ENCODE data around the gene FAM219B. TPM values are rescaled to one million over a fixed set of nuclear protein-coding genes. Genes with fewer than 3 reads are reported as not detected.

Gene FAM219B
- total and polyA plus RNA-seq, 2 of the 8 experiments (the other 6 are each of a cell fraction or from before 2014, with no cell fraction given): 57.1 to 66.6 TPM

- peaks cover 16 to 68% (median 50%) of the 10 kb centered on the region in 4 experiments; a peak in 7 of 8 replicates for H3K36me3 ChIP-seq (ENCODE audit: control insufficient read depth in 2 of 4, insufficient read depth in 4 of 4, low read length in 3 of 4)
- H3K9me3 ChIP-seq (ENCODE audit: insufficient read depth in 2 of 2, low read depth in 1 of 2, low read length in 1 of 2): no peaks in the 10 kb centered on the region
- no peak overlapping the region for H3K4me2 ChIP-seq (ENCODE audit: insufficient read depth in 1 of 2, low read depth in 2 of 2, low read length in 2 of 2)
- peaks cover 0 to 11% of the 10 kb centered on the region in 2 experiments; a peak in 2 of 4 replicates for H3K79me2 ChIP-seq (ENCODE audit: control insufficient read depth in 1 of 2, insufficient read depth in 2 of 2, low read length in 2 of 2)
- DNase-seq (ENCODE audit: low read depth in 1 of 2, low spot score in 2 of 2) (no peak), FAIRE-seq (no peak)
- H3K4me1 ChIP-seq (replicated peaks in 1 of 4; ENCODE audit: control insufficient read depth in 3 of 4, insufficient read depth in 4 of 4, low read length in 3 of 4): no peaks in the 10 kb centered on the region
- POLR2A ChIA-PET (ENCODE audit: partially characterized antibody): interaction anchor here (0.7 to 2.2 kb wide), 2 partner anchors 10 to 31 kb away, joined by 3 to 6 read pairs; no protein-coding TSS in a partner anchor
- TF ChIP-seq POLR2AphosphoS5 (IDR thresholded peaks at IDR 0.05; ENCODE audit: low read depth, low read length) (no peak), GABPA (IDR thresholded peaks at IDR 0.05; ENCODE audit: borderline replicate concordance, insufficient read depth, low read length) (no peak)
- H2BK15ac ChIP-seq (ENCODE audit: low read length): no peak overlapping the region
- no peak overlapping the region for H3K14ac ChIP-seq (ENCODE audit: insufficient read length)
- no peak overlapping the region for H3K18ac ChIP-seq (ENCODE audit: extremely low read depth, low read length)
- H2BK5ac ChIP-seq (ENCODE audit: low read depth, low read length): no peak overlapping the region
- no peak overlapping the region for H3K56ac ChIP-seq (replicated peaks; ENCODE audit: insufficient read length, low read depth, low read length)
- H3K23ac ChIP-seq (ENCODE audit: insufficient read length): no peak overlapping the region
- H3K79me1 ChIP-seq (ENCODE audit: low read depth, low read length): no peaks in the 10 kb centered on the region
- no peaks in the 10 kb centered on the region for H3K23me2 ChIP-seq (ENCODE audit: low read depth, low read length)
- no peak overlapping the region for H3K27ac ChIP-seq (ENCODE audit: low read depth, low read length)
- no peaks in the 10 kb centered on the region for H3K27me3 ChIP-seq (replicated peaks in 1 of 4; ENCODE audit: control insufficient read depth in 3 of 4, extremely low read depth in 1 of 4, insufficient read depth in 3 of 4, low read length in 3 of 4)
- H4K8ac ChIP-seq (ENCODE audit: extremely low read depth, insufficient read depth, low read length): no peak overlapping the region
- CTCF ChIA-PET (ENCODE audit: partially characterized antibody): interaction anchor here (1.0 to 2.2 kb wide), 3 partner anchors 10 to 64 kb away, joined by 3 to 9 read pairs (median 7); no protein-coding TSS in a partner anchor
- no peak overlapping the region for H2BK12ac ChIP-seq (ENCODE audit: low read depth, low read length)
- no peak overlapping the region for H4K5ac ChIP-seq (ENCODE audit: insufficient read length, low read depth, low read length)
- 93% methylated on average over 3 of the region's 3 CpGs; no CpG with 5 or more reads in 1 of the 2 experiments for WGBS, 2 experiments (ENCODE audit: extremely low coverage in 1 of 2, insufficient coverage in 1 of 2, insufficient read length in 1 of 2, insufficient replicate concordance in 2 of 2, low coverage in 1 of 2, low lambda C conversion rate in 2 of 2, missing lambda C conversion rate in 1 of 2)
- H2BK20ac ChIP-seq (ENCODE audit: low read length): no peak overlapping the region
- no peak overlapping the region for H4K91ac ChIP-seq (replicated peaks; ENCODE audit: insufficient read length, low read length)
- no peak overlapping the region for H3K9ac ChIP-seq (replicated peaks in 1 of 4; ENCODE audit: extremely low read depth in 1 of 4, low read depth in 3 of 4, low read length in 3 of 4)
- no peak overlapping the region for H2AFZ ChIP-seq (ENCODE audit: low read length)
- H3K4me3 ChIP-seq (ENCODE audit: extremely low read depth in 1 of 4, insufficient read depth in 2 of 4, low read depth in 3 of 4, low read length in 4 of 4): no peak overlapping the region
- H2BK120ac ChIP-seq (replicated peaks; ENCODE audit: low read depth, low read length): no peak overlapping the region
- no peak overlapping the region for H3K4ac ChIP-seq (replicated peaks; ENCODE audit: insufficient read length, low read depth, low read length)
- H2AK5ac ChIP-seq (ENCODE audit: low read depth, low read length): no peak overlapping the region
- peaks cover 0 to 4% of the 10 kb centered on the region in 2 experiments for H4K20me1 ChIP-seq (replicated peaks in 1 of 2; ENCODE audit: control insufficient read depth in 1 of 2, insufficient read depth in 2 of 2, low read length in 2 of 2)
Measured at GRCh38 chr15:74924525-74924924, 17.9 kb upstream of the FAM219B start.

All from H1 (cell line).